GM23248 (cell line): ENCODE data around the gene ANLN. TPM values are rescaled to one million over a fixed set of nuclear protein-coding genes. Genes with fewer than 3 reads are reported as not detected.

Experiments
- DNase-seq: peaks from one replicate; pipeline ENCODE4 v3.0.0-alpha.2; 2015
- H2AFZ ChIP-seq: fragments of 200-600 bp; sonication (generic); 2 replicates; pipeline ENCODE4 v1.6.1; 2016; ENCODE audit warnings: antibody characterized with exemption
- H3F3A ChIP-seq: fragments of 200-600 bp; sonication (generic); 2 replicates; pipeline ENCODE4 v1.6.1; 2016; ENCODE audit warnings: mild to moderate bottlenecking, antibody characterized with exemption, mixed run types; ENCODE audit not compliant: insufficient read depth
- H3K27ac ChIP-seq: fragments of 200-600 bp; sonication (generic); 2 replicates; pipeline ENCODE4 v1.5.1; 2016; ENCODE audit warnings: mild to moderate bottlenecking
- H3K27me3 ChIP-seq: fragments of 200-600 bp; sonication (generic); replicated peaks from 2 replicates; pipeline ENCODE4 v1.6.1; 2016; ENCODE audit warnings: mild to moderate bottlenecking; ENCODE audit not compliant: insufficient read depth
- H3K36me3 ChIP-seq: fragments of 200-600 bp; sonication (generic); 2 replicates; pipeline ENCODE4 v1.6.1; 2016; ENCODE audit warnings: low read depth, mild to moderate bottlenecking
- H3K4me1 ChIP-seq: fragments of 200-600 bp; sonication (generic); 2 replicates; pipeline ENCODE4 v1.6.1; 2016; ENCODE audit warnings: mild to moderate bottlenecking; ENCODE audit not compliant: insufficient read depth
- H3K4me2 ChIP-seq: fragments of 200-600 bp; sonication (generic); one replicate; pipeline ENCODE4 v1.6.1; 2016; ENCODE audit warnings: mild to moderate bottlenecking; ENCODE audit not compliant: unreplicated experiment
- H3K4me3 ChIP-seq: fragments of 200-600 bp; sonication (generic); 2 replicates; pipeline ENCODE4 v1.5.1; 2016; ENCODE audit warnings: mild to moderate bottlenecking
- H3K79me2 ChIP-seq: fragments of 200-600 bp; sonication (generic); 2 replicates; pipeline ENCODE4 v1.6.1; 2016; ENCODE audit warnings: mild to moderate bottlenecking; ENCODE audit not compliant: insufficient read depth
- H3K9ac ChIP-seq: fragments of 200-600 bp; sonication (generic); 2 replicates; pipeline ENCODE4 v1.6.1; 2016; ENCODE audit warnings: mild to moderate bottlenecking
- H3K9me2 ChIP-seq: fragments of 200-600 bp; sonication (generic); 2 replicates; pipeline ENCODE4 v1.6.1; 2016; ENCODE audit warnings: mixed run types, mild to moderate bottlenecking, moderate library complexity; ENCODE audit not compliant: insufficient read depth
- H3K9me3 ChIP-seq: fragments of 200-600 bp; sonication (generic); one replicate; pipeline ENCODE4 v1.6.1; 2017; ENCODE audit warnings: low read depth
- H4K20me1 ChIP-seq: fragments of 200-600 bp; sonication (generic); 2 replicates; pipeline ENCODE4 v1.6.0; 2016; ENCODE audit not compliant: insufficient read depth
- EZH2 ChIP-seq: fragments of 200-600 bp; sonication (generic); IDR thresholded peaks from 2 replicates; pipeline ENCODE4 v1.6.1; 2018; ENCODE audit warnings: antibody characterized with exemption, mild to moderate bottlenecking; ENCODE audit not compliant: insufficient read depth, poor library complexity, severe bottlenecking
- EZH2phosphoT487 ChIP-seq: fragments of 200-600 bp; sonication (generic); IDR thresholded peaks from 2 replicates; pipeline ENCODE4 v1.6.1; 2018; ENCODE audit warnings: antibody characterized with exemption, moderate library complexity, mild to moderate bottlenecking, low read depth; ENCODE audit not compliant: insufficient read depth
- whole genome bisulfite sequencing, 2 experiments: methylation state at CpG; one replicate each; pipeline ENCODE4 v1.1.6; 2015 to 2017; ENCODE audit warnings: low lambda C conversion rate in 2 of 2, low coverage in 1 of 2; ENCODE audit errors: missing lambda C conversion rate in 2 of 2; 5-methylcytosine and 5-hydroxymethylcytosine counted together
- in situ Hi-C: fragments of 300-500 bp; cut with MboI; formaldehyde crosslinking; loops from 2 replicates; pipeline ENCODE4 v1.15.0; 2020
- polyA plus RNA-seq: library from polyadenylated mRNA; unstranded; fragments of >200 nt; fragmentation: Nextera tagmentation; extraction: Ambion mirVana; gene quantifications from 2 replicates; pipeline ENCODE4 v1.2.1, GENCODE V29; 2016
- total RNA-seq: library from RNA; depleted of rRNA; stranded (reverse); fragments of >200 nt; shearing (Covaris generic); gene quantifications from 2 replicates; pipeline ENCODE4 v1.2.3, GENCODE V29; 2014

ANLN gene
- total and polyA plus RNA-seq, 2 experiments from 2014 or later = 38.4 to 55.6 TPM

DNA sequence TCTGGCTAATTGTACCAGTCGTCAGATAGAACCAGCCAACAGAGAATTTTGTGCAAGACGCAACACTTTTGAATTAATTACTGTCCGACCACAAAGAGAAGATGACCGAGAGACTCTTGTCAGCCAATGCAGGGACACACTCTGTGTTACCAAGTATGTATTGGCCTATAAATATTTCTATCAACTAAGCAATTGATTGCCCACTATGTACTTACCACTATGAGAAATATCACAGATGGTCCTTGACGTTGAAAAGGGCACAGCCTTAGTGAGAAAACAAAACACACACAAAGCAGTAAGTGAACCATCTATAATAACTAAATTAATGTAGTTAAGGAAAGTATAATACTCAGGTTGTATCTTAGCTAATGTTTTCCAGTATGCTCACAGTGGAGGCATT lies 60.0 kb downstream of the ANLN start:
- WGBS, 2 experiments = 98% methylated on average over 5 of the region's 5 CpGs
- no peaks in the 10 kb centered on the region for H3K9me3 ChIP-seq
- no peaks in the 10 kb centered on the region for H3K79me2 ChIP-seq
- H4K20me1 ChIP-seq = no peaks in the 10 kb centered on the region
- 0 out of 2 replicates have a peak, but pooled peaks cover 4% of the 10 kb centered on the region for H3F3A ChIP-seq
- DNase-seq = no peak
- no peak overlapping the region for H3K4me2 ChIP-seq
- H3K9ac ChIP-seq = no peak overlapping the region
- no peak overlapping the region for H3K27ac ChIP-seq
- no peaks in the 10 kb centered on the region for H3K36me3 ChIP-seq
- H3K27me3 ChIP-seq = no peaks in the 10 kb centered on the region
- TF ChIP-seq EZH2phosphoT487 (no peak), EZH2 (no peak)
- H2AFZ ChIP-seq = no peak overlapping the region
- peaks cover 15% of the 10 kb centered on the region; the same call in 1 of the 2 replicates for H3K4me1 ChIP-seq
- H3K9me2 ChIP-seq = no peaks in the 10 kb centered on the region
- in situ Hi-C loops = no loop called here
- H3K4me3 ChIP-seq = no peak overlapping the region

DNA sequence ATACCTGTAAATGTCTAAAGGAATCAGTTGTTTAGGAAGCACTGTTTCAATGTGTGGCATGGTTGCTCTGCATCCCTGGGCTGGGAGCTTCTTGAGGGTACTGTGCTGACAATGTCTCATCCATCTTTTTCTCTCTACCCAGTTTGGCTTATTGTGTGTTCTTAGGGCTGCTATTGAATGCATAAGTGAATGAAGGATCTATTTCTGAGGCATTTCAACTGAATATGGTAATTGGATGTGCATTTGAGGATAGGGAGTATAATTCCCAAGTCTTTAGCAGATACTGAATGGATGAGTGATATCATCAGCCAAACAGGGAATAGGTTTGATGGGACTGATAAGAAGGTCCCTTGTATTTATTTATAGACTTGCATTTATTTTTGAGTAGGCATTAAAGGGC lies 64.1 kb downstream of the ANLN start:
- Histone ChIP-seq H3K36me3 (no peaks in the 10 kb centered on the region), H3F3A (0 out of 2 replicates have a peak, but pooled peaks cover 4% of the 10 kb centered on the region), H3K9me3 (no peaks in the 10 kb centered on the region), H3K4me2 (no peak overlapping the region), H3K27ac (no peak overlapping the region), H3K9me2 (no peaks in the 10 kb centered on the region), H3K9ac (no peak overlapping the region), H2AFZ (no peak overlapping the region), H3K4me1 (peaks cover 6% of the 10 kb centered on the region; the same call in 1 of the 2 replicates), H3K4me3 (no peak overlapping the region), H3K79me2 (no peaks in the 10 kb centered on the region), H4K20me1 (no peaks in the 10 kb centered on the region), H3K27me3 (no peaks in the 10 kb centered on the region)
- no peak for DNase-seq
- in situ Hi-C loops = no loop called here
- TF ChIP-seq EZH2 = no peak
- no peak for TF ChIP-seq EZH2phosphoT487

DNA sequence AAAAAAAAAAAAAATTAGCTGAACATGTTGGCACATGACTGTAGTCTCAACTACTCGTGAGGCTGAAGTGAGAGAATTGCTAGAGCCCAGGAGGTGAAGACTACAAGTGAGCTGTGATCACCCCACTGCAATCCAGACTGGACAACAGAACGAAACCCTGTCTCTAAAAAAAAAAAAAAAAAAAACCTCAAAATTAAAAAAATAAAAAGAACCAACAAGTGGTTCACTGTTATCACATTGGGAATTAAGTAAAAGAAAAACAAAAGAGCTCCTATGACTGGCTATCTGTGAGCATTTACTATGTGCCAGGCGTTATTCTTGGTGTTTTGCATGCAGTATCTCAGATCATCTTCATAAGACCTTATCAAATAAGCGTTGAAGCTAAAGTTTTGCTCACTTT lies 66.0 kb downstream of the ANLN start:
- Histone ChIP-seq H3K79me2 (no peaks in the 10 kb centered on the region), H3K4me1 (no peaks in the 10 kb centered on the region), H3K27me3 (no peaks in the 10 kb centered on the region), H3K36me3 (no peaks in the 10 kb centered on the region), H3K4me2 (no peak overlapping the region), H4K20me1 (no peaks in the 10 kb centered on the region), H3K9me2 (no peaks in the 10 kb centered on the region), H3K9ac (no peak overlapping the region), H3K9me3 (no peaks in the 10 kb centered on the region), H3K4me3 (no peak overlapping the region), H3K27ac (no peak overlapping the region), H2AFZ (no peak overlapping the region), H3F3A (no peaks in the 10 kb centered on the region)
- DNase-seq = no peak
- TF ChIP-seq EZH2 = no peak
- TF ChIP-seq EZH2phosphoT487 = no peak
- in situ Hi-C loops = no loop called here
- WGBS, 2 experiments = 83 to 89% methylated on average over 3 to 4 of the region's 4 CpGs

DNA sequence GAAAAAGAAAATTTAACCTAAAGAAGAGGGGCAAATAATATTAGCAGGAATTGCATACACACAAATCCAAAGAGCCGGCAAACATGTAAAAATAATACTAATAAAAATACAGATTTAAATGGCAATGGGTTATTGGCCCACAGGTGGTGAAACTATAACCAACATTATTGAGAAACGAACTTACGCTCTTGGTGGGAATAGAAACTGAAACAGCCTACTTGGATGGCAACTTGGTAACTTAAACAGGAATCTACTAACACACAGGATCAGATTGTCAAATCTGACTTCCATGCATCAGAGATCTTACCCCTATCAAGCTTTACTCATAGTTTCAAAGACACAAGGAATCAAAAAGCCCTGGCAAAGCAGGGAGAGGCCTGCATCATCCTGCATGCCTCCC lies 66.5 kb downstream of the ANLN start:
- Histone ChIP-seq H3K9me3 (no peaks in the 10 kb centered on the region), H3K36me3 (no peaks in the 10 kb centered on the region), H3K4me2 (no peak overlapping the region), H4K20me1 (no peaks in the 10 kb centered on the region), H3K9ac (no peak overlapping the region), H2AFZ (no peak overlapping the region), H3K27me3 (no peaks in the 10 kb centered on the region), H3K4me3 (no peak overlapping the region), H3F3A (no peaks in the 10 kb centered on the region), H3K27ac (no peak overlapping the region), H3K9me2 (no peaks in the 10 kb centered on the region), H3K4me1 (no peaks in the 10 kb centered on the region), H3K79me2 (no peaks in the 10 kb centered on the region)
- DNase-seq = no peak
- TF ChIP-seq EZH2phosphoT487 = no peak
- TF ChIP-seq EZH2 = no peak
- in situ Hi-C loops = no loop called here
- WGBS, 2 experiments = 84 to 85% methylated on average over 3 of the region's 3 CpGs

DNA sequence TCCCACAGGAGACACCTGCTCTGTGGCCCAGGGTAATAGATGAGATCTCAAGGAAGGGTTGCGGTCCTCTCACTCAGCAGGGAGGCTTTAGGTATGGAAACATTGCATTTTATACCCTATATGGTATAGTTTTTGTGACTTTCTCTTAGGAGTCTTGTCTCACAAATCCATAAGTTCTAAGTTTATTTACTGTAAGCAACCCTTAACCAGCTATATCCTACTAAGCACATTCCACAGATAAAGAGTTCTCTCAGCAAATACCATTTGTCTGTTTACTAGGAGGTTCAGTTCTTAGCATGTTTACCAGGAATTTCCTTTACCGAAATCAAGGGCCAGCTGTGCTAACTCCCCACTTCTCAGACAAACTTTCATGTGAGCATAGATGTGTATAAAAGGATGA lies 66.9 kb downstream of the ANLN start:
- no peak overlapping the region for H3K27ac ChIP-seq
- H2AFZ ChIP-seq = no peak overlapping the region
- H3F3A ChIP-seq = no peaks in the 10 kb centered on the region
- H3K4me3 ChIP-seq = no peak overlapping the region
- H3K4me2 ChIP-seq = no peak overlapping the region
- no peaks in the 10 kb centered on the region for H3K79me2 ChIP-seq
- H3K9me3 ChIP-seq = no peaks in the 10 kb centered on the region
- TF ChIP-seq EZH2phosphoT487 (no peak), EZH2 (no peak)
- H3K9ac ChIP-seq = no peak overlapping the region
- WGBS, 2 experiments = 97 to 98% methylated on average over 2 of the region's 2 CpGs
- H3K36me3 ChIP-seq = no peaks in the 10 kb centered on the region
- H3K27me3 ChIP-seq = no peaks in the 10 kb centered on the region
- in situ Hi-C loops = no loop called here
- no peaks in the 10 kb centered on the region for H3K9me2 ChIP-seq
- DNase-seq = no peak
- H3K4me1 ChIP-seq = no peaks in the 10 kb centered on the region
- H4K20me1 ChIP-seq = no peaks in the 10 kb centered on the region
